Measurements from ENCODE around the gene GPC5. TPM values are rescaled to one million over a fixed set of nuclear protein-coding genes. Genes with fewer than 3 reads are reported as not detected.
"Not testable (repeated sequence)": the region's sequence is repeated elsewhere in the genome, so short reads cannot be mapped to it uniquely, and the experiment has no call there.

The GPC5 gene
- total RNA-seq, 1 donor from 2014 or later = 0.17 TPM

DNA sequence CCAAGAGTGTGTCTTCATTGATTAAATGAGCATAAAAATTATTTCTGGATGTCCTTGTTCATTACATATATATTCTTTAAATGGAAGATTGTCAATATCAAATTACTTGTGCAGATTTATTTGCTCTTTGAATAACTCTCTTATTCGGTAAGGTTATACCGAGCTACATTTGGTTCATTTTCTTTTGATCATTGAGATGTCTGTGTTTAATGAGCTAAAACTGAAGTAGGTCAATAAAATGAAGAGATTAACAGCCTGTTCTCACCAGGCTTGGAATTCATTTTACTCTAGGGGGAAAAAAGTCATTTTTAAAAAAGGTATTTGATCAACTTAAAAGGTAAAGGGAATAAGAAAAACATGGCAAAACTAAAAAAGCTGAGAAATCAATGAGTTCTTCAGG lies 10.6 kb downstream of the GPC5 start:
- no peak for TF ChIP-seq CTCF (IDR thresholded peaks at IDR 0.05; ENCODE audit: insufficient read depth, low read length, poor library complexity, severe bottlenecking)
- no peaks in the 10 kb centered on the region for H3K36me3 ChIP-seq (ENCODE audit: control insufficient read depth, insufficient read depth, low read length)
- H3K27me3 ChIP-seq (ENCODE audit: control insufficient read depth, insufficient read depth, low read length) = no peaks in the 10 kb centered on the region
- no peak for DNase-seq (ENCODE audit: low read depth)
- H3K4me3 ChIP-seq (ENCODE audit: low read depth, low read length) = no peak overlapping the region

DNA sequence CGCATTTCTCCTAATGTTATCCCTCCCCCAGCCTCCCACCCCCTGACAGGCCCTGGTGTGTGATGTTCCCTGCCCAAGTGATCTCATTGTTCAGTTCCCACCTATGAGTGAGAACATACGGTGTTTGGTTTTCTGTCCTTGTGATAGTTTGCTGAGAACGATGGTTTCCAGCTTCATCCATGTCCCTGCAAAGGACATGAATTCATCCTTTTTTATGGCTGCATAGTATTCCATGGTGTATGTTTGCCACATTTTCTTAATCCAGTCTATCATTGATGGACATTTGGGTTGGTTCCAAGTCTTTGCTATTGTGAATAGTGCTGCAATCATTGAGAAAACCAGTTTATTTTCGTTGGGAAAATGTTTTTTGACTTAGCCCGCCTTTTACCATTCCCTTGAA lies 18.2 kb downstream of the GPC5 start:
- not testable (repeated sequence) for H3K36me3 ChIP-seq (ENCODE audit: control insufficient read depth, insufficient read depth, low read length); H3K27me3 ChIP-seq (ENCODE audit: control insufficient read depth, insufficient read depth, low read length); DNase-seq (ENCODE audit: low read depth); H3K4me3 ChIP-seq (ENCODE audit: low read depth, low read length)

DNA sequence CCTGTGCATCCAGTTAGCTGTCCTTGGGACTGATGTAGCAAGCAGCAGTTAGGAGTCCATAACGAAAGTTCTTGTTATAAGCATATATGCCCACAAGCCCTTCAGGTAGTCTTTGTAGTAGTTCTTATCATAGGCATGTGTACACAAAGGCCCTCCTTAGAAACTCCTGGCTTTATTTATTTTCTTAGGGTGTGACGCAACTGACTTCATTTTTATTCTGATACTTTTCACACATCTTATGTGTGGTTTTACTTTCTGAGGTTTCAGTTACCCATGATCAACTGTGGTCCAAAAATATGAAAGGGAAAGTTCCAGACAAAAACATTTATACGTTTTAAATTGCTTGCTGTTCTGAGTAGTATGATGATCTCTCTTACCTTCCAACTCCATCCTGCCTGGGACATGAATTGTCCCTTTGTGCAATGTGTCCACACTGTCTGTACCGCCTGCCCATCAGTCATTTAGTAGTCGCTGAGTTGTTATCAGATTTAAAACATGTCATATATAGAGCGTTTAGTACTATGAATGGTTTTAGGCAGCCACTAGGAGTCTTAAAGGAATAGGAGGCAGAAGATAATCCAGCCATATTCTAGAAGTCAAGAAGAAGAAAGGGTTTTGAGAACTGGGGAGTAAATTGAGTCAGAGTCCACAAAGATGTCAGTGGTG lies 19.4 kb downstream of the GPC5 start:
- TF ChIP-seq CTCF (IDR thresholded peaks at IDR 0.05; ENCODE audit: insufficient read depth, low read length, poor library complexity, severe bottlenecking) = no peak
- no peak for DNase-seq (ENCODE audit: low read depth)
- Histone ChIP-seq H3K36me3 (ENCODE audit: control insufficient read depth, insufficient read depth, low read length) (no peaks in the 10 kb centered on the region), H3K27me3 (ENCODE audit: control insufficient read depth, insufficient read depth, low read length) (no peaks in the 10 kb centered on the region), H3K4me3 (ENCODE audit: low read depth, low read length) (no peak overlapping the region)

DNA sequence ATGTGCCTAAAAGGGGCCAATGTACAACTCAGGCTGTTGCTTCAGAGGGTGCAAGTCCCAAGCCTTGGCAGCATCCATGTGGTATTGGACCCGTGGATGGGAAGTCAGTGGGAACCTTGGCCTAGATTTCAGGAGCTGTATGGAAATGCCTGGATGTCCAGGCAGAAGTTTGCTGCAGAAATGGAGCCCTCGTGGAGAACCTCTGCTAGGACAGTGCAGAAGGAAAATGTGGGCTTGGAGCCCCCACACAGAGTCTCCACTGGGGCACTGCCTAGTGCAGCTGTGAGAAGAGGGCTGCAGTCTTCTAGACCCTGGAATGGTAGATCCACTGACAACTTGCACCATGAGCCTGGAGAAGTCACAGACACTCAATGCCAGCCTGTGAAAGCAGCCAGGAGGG lies 28.5 kb downstream of the GPC5 start:
- Histone ChIP-seq H3K4me3 (ENCODE audit: low read depth, low read length) (no peak overlapping the region), H3K36me3 (ENCODE audit: control insufficient read depth, insufficient read depth, low read length) (no peaks in the 10 kb centered on the region), H3K27me3 (ENCODE audit: control insufficient read depth, insufficient read depth, low read length) (no peaks in the 10 kb centered on the region)
- DNase-seq (ENCODE audit: low read depth) = no peak
- no peak for TF ChIP-seq CTCF (IDR thresholded peaks at IDR 0.05; ENCODE audit: insufficient read depth, low read length, poor library complexity, severe bottlenecking)

DNA sequence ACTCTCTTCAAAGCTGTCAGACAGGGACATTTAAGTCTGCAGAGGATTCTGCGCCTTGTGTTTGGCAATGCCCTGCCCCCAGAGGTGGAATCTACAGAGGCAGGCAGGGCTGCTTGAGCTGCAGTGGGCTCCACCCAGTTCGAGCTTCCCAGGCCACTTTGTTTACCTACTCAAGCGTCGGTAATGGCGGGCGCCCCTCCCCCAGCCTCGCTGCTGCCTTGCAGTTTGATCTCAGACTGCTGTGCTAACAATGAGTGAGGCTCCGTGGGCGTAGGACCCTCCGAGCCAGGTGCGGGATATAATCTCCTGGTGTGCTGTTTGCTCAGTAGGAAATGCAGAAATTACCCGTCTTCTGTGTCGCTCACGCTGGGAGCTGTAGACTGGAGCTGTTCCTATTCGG lies 40.3 kb downstream of the GPC5 start:
- not testable (repeated sequence) for H3K4me3 ChIP-seq (ENCODE audit: low read depth, low read length); H3K27me3 ChIP-seq (ENCODE audit: control insufficient read depth, insufficient read depth, low read length); DNase-seq (ENCODE audit: low read depth); H3K36me3 ChIP-seq (ENCODE audit: control insufficient read depth, insufficient read depth, low read length)

- H3K4me3 ChIP-seq (ENCODE audit: low read depth, low read length) = no peak overlapping the region
- no peak for DNase-seq (ENCODE audit: low read depth)
- TF ChIP-seq CTCF (IDR thresholded peaks at IDR 0.05; ENCODE audit: insufficient read depth, low read length, poor library complexity, severe bottlenecking) = no peak
- H3K27me3 ChIP-seq (ENCODE audit: control insufficient read depth, insufficient read depth, low read length) = no peaks in the 10 kb centered on the region
- H3K36me3 ChIP-seq (ENCODE audit: control insufficient read depth, insufficient read depth, low read length) = no peaks in the 10 kb centered on the region
Measured at GRCh38 chr13:91450913-91451312, 52.5 kb downstream of the GPC5 start.

DNA sequence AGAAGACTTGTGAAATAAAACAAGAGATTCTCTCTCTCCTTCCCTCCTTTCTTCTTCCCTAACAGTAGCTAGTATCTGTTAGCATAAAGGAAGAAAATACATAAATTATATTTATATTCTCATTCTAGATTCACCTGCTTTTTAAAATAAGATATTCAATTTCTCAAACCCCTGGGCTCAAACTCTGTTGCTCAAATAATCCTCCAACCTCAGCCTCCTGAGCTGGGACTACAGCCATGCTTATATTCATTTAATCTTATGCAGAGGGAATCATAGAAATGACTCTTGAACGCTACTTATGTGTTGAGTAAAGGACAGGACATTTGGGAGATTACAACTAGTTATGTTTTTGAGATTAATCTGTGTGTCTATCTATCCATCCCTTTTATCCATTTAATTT lies 56.2 kb downstream of the GPC5 start:
- DNase-seq (ENCODE audit: low read depth) = no peak
- TF ChIP-seq CTCF (IDR thresholded peaks at IDR 0.05; ENCODE audit: insufficient read depth, low read length, poor library complexity, severe bottlenecking) = no peak
- H3K27me3 ChIP-seq (ENCODE audit: control insufficient read depth, insufficient read depth, low read length) = no peaks in the 10 kb centered on the region

More for the DNA sequence above, 56.2 kb downstream of the GPC5 start:
- Histone ChIP-seq H3K4me3 (ENCODE audit: low read depth, low read length) (no peak overlapping the region), H3K36me3 (ENCODE audit: control insufficient read depth, insufficient read depth, low read length) (no peaks in the 10 kb centered on the region)
